HG02973 (cell line): ENCODE results near the gene CEBPA.
A peak's percentile ranks its signal among the peaks of the same experiment; 100 is the strongest.

Source experiments
- ATAC-seq: cut with Tn5 transposase; IDR thresholded peaks from one replicate; pipeline ENCODE4 v1.9.1; 2021; ENCODE audit warnings: moderate library complexity; ENCODE audit not compliant: unreplicated experiment

Gene CEBPA

GRCh38 chr19:33302175-33302973 is at the start of gene CEBPA:
CEBPA (minus strand) TSS chr19:33302534; CDS start chr19:33302414, 120 bp downstream.
- peak; percentile 82 for ATAC-seq

- ATAC-seq, result no peak
Observed at GRCh38 chr19:33350538-33351309, 48.4 kb upstream of the CEBPA start.

GRCh38 chr19:33349319-33350289 is 47.3 kb upstream of the CEBPA start:
- ATAC-seq, result no peak

- ATAC-seq, result no peak
Observed at GRCh38 chr19:33348301-33349010, 46.1 kb upstream of the CEBPA start.

GRCh38 chr19:33347300-33347699 is 45.0 kb upstream of the CEBPA start:
- ATAC-seq, result no peak

GRCh38 chr19:33346665-33347064 is 44.3 kb upstream of the CEBPA start:
- ATAC-seq, result no peak

- no peak for ATAC-seq
Observed at GRCh38 chr19:33345163-33345562, 42.8 kb upstream of the CEBPA start.

- ATAC-seq, result no peak
Observed at GRCh38 chr19:33344573-33344925, 42.2 kb upstream of the CEBPA start.

- ATAC-seq, result no peak
Observed at GRCh38 chr19:33343859-33344572, 41.7 kb upstream of the CEBPA start.

GRCh38 chr19:33343301-33343700 is 41.0 kb upstream of the CEBPA start:
- no peak for ATAC-seq

GRCh38 chr19:33340991-33341390 is 38.7 kb upstream of the CEBPA start:
- ATAC-seq, result no peak

GRCh38 chr19:33339016-33339984 is 37.0 kb upstream of the CEBPA start:
- ATAC-seq, result no peak

GRCh38 chr19:33335446-33335845 is 33.1 kb upstream of the CEBPA start:
- no peak for ATAC-seq

- ATAC-seq, result no peak
Observed at GRCh38 chr19:33334271-33334670, 31.9 kb upstream of the CEBPA start.

- no peak for ATAC-seq
Observed at GRCh38 chr19:33333642-33334041, 31.3 kb upstream of the CEBPA start.

- ATAC-seq, result no peak
Observed at GRCh38 chr19:33333151-33333550, 30.8 kb upstream of the CEBPA start.

- ATAC-seq, result no peak
Observed at GRCh38 chr19:33332248-33332647, 29.9 kb upstream of the CEBPA start.

GRCh38 chr19:33329736-33330135 is 27.4 kb upstream of the CEBPA start:
- no peak for ATAC-seq

GRCh38 chr19:33329060-33329459 is 26.7 kb upstream of the CEBPA start:
- ATAC-seq, result no peak
